ENCODE data around the gene NAP1L4.
"Not testable (repeated sequence)": the region's sequence is repeated elsewhere in the genome, so short reads cannot be mapped to it uniquely, and the experiment has no call there.

NAP1L4 gene

GRCh38 chr11:2920343-2920742 is 71.8 kb downstream of the NAP1L4 start:
- no peak for DNase-seq

GRCh38 chr11:2919837-2920236 is 72.3 kb downstream of the NAP1L4 start:
- no peak for DNase-seq

GRCh38 chr11:2919188-2919587 is 72.9 kb downstream of the NAP1L4 start:
- DNase-seq, result no peak

- no peak for DNase-seq
Observed at GRCh38 chr11:2917842-2918490, 74.2 kb downstream of the NAP1L4 start.

GRCh38 chr11:2916892-2917645 is 75.1 kb downstream of the NAP1L4 start:
- DNase-seq, result no peak

- no peak for DNase-seq
Observed at GRCh38 chr11:2916114-2916891, 75.8 kb downstream of the NAP1L4 start.

GRCh38 chr11:2915473-2915872 is 76.7 kb downstream of the NAP1L4 start:
- DNase-seq, result no peak

GRCh38 chr11:2914455-2915195 is 77.5 kb downstream of the NAP1L4 start:
- peak; percentile 37 for DNase-seq

- no peak for DNase-seq
Observed at GRCh38 chr11:2913776-2914175, 78.4 kb downstream of the NAP1L4 start.

GRCh38 chr11:2913019-2913431 is 79.1 kb downstream of the NAP1L4 start:
- DNase-seq, result no peak

GRCh38 chr11:2912498-2912897 is 79.6 kb downstream of the NAP1L4 start:
- no peak for DNase-seq

- DNase-seq, result no peak
Observed at GRCh38 chr11:2911785-2912391, 80.2 kb downstream of the NAP1L4 start.

- DNase-seq, result no peak
Observed at GRCh38 chr11:2911088-2911784, 80.9 kb downstream of the NAP1L4 start.

GRCh38 chr11:2910401-2910955 is 81.7 kb downstream of the NAP1L4 start:
- DNase-seq, result no peak

GRCh38 chr11:2909133-2909902 is 82.8 kb downstream of the NAP1L4 start:
- no peak for DNase-seq

GRCh38 chr11:2908130-2908529 is 84.0 kb downstream of the NAP1L4 start:
- no peak for DNase-seq

- DNase-seq, result not testable (repeated sequence)
Observed at GRCh38 chr11:2905299-2905698, 86.8 kb downstream of the NAP1L4 start.

- DNase-seq, result no peak
Observed at GRCh38 chr11:2904153-2905052, 87.7 kb downstream of the NAP1L4 start.

- DNase-seq, result no peak
Observed at GRCh38 chr11:2903672-2904011, 88.5 kb downstream of the NAP1L4 start.

Measured in DMS79 (cell line).